ENCODE measurements around the gene PHF3.

Gene PHF3, protein sequence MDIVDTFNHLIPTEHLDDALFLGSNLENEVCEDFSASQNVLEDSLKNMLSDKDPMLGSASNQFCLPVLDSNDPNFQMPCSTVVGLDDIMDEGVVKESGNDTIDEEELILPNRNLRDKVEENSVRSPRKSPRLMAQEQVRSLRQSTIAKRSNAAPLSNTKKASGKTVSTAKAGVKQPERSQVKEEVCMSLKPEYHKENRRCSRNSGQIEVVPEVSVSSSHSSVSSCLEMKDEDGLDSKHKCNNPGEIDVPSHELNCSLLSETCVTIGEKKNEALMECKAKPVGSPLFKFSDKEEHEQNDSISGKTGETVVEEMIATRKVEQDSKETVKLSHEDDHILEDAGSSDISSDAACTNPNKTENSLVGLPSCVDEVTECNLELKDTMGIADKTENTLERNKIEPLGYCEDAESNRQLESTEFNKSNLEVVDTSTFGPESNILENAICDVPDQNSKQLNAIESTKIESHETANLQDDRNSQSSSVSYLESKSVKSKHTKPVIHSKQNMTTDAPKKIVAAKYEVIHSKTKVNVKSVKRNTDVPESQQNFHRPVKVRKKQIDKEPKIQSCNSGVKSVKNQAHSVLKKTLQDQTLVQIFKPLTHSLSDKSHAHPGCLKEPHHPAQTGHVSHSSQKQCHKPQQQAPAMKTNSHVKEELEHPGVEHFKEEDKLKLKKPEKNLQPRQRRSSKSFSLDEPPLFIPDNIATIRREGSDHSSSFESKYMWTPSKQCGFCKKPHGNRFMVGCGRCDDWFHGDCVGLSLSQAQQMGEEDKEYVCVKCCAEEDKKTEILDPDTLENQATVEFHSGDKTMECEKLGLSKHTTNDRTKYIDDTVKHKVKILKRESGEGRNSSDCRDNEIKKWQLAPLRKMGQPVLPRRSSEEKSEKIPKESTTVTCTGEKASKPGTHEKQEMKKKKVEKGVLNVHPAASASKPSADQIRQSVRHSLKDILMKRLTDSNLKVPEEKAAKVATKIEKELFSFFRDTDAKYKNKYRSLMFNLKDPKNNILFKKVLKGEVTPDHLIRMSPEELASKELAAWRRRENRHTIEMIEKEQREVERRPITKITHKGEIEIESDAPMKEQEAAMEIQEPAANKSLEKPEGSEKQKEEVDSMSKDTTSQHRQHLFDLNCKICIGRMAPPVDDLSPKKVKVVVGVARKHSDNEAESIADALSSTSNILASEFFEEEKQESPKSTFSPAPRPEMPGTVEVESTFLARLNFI (N-terminal part only)

DNA sequence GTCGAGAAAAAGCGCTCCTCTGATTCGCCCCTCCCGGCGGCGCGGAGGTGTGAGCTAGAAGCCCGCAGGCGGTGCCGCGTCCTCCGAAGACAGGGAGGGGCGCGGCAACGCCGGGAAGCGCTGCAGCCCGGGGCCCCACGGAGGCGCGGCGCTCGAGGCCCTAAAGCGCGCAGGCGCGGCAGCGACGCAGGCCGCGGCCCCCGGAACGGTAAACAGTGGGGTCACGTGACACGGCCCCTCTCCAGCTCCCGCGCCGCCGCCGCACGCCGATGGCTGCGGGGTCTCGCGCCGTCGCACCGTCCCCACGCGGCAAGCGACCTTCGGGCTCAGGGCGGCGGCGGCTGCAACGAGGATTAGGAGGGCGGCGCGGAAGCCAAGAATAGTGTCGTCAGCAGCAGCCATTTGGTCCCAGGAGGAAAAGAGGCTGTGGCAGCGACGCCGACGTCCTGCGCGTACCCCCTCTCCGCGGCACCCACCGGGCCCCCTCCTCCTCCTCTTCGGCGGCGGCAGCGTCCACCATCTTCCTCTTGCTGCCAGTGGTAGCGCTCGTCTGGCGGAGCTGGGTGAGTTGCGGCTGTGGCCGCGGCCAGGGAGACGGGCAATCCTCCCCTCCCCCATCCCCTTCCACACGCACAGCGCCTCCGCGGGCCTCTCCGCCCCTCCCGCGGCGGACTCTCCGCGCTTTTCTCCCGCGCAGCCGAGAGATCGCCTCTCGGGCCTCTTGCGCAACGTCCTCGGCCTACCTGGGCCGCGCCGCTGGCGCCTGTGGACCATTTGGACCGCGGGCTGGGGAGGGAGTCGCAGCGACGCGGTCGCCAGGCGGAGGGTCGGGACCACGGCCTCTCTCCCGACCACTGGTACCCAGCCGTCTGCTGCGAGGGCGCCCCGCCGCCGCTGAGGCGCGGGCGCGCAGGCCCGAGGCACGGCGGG lies at the start of gene PHF3:
Gene PHF3, plus strand, starts transcription at position 215 of the 930 bp plus-strand sequence. CDS start 10,750 bp downstream, outside the sequence.
- H3K27me3 ChIP-seq (ENCODE audit: insufficient read depth, low read length): peaks cover 43% of the 10 kb centered on the region; the same call in 1 of the 2 replicates
- H3K4me3 ChIP-seq (ENCODE audit: low read length): peak within 1 kb of the TSS; percentile 89
- no peaks in the 10 kb centered on the region for H3K36me3 ChIP-seq (ENCODE audit: insufficient read depth, low read depth, low read length)
- no peaks in the 10 kb centered on the region for H3K9me3 ChIP-seq (ENCODE audit: insufficient read depth, low read depth, low read length)
- H3K4me1 ChIP-seq (ENCODE audit: insufficient read depth, low read length): peaks cover 17% of the 10 kb centered on the region; the same call in 1 of the 2 replicates
- peak within 1 kb of the TSS; percentile 92 for H3K9ac ChIP-seq (ENCODE audit: low read depth, low read length)
- H3K27ac ChIP-seq (ENCODE audit: low read length): peak within 1 kb of the TSS; percentile 37

DNA sequence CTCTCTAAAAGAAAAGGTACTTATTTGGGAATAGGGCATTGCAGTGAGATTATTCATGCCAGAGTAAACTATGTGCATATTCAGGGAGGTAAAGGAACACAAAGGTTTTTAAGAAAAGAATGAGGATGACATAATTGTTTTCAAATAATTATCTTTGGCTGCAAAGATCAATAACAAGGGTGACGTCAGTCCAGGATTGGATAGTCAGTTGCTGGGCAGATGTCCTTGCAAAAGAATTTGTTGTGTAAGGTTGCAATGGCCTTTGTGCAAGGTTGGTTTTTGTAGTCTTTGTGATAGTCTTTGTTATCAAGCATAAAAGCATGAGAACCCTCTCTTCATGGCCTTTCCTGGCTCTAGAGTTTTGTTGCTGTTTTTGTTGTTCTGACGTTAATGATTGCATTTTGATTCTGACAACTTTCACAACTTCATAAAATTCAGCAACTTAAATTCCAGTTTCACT lies 45.6 kb upstream of the PHF3 start:
- H3K4me3 ChIP-seq (ENCODE audit: low read length): no peak overlapping the region
- H3K27me3 ChIP-seq (ENCODE audit: insufficient read depth, low read length): no peaks in the 10 kb centered on the region
- H3K4me1 ChIP-seq (ENCODE audit: insufficient read depth, low read length): peaks cover 11% of the 10 kb centered on the region
- H3K9ac ChIP-seq (ENCODE audit: low read depth, low read length): peak overlapping the region; percentile 1; the same call in 1 of the 2 replicates
- no peaks in the 10 kb centered on the region for H3K9me3 ChIP-seq (ENCODE audit: insufficient read depth, low read depth, low read length)
- no peaks in the 10 kb centered on the region for H3K36me3 ChIP-seq (ENCODE audit: insufficient read depth, low read depth, low read length)
- H3K27ac ChIP-seq (ENCODE audit: low read length): no peak overlapping the region

DNA sequence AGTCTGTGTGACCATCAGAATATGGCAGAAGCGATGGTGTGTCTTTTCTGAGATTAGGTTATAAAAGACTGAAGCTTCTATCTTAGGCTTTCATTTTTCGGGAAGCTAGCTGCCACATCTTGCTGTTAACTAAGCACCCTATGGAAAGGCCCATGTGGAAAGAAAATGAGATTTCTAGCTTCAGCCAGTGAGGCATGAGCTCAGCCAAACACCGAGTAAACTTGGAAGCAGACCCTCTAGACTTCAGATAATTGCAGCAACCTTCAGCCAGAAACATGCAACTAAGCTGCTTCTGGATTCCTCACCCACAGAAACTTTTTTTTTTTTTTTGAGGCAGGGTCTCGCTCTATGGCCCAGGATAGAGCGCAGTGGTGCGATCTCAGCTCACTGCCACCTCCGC lies 42.7 kb upstream of the PHF3 start:
- Histone ChIP-seq H3K27ac (ENCODE audit: low read length) (no peak overlapping the region), H3K9me3 (ENCODE audit: insufficient read depth, low read depth, low read length) (no peaks in the 10 kb centered on the region), H3K27me3 (ENCODE audit: insufficient read depth, low read length) (no peaks in the 10 kb centered on the region), H3K36me3 (ENCODE audit: insufficient read depth, low read depth, low read length) (no peaks in the 10 kb centered on the region), H3K9ac (ENCODE audit: low read depth, low read length) (no peak overlapping the region), H3K4me3 (ENCODE audit: low read length) (no peak overlapping the region), H3K4me1 (ENCODE audit: insufficient read depth, low read length) (peaks cover 15% of the 10 kb centered on the region)

DNA sequence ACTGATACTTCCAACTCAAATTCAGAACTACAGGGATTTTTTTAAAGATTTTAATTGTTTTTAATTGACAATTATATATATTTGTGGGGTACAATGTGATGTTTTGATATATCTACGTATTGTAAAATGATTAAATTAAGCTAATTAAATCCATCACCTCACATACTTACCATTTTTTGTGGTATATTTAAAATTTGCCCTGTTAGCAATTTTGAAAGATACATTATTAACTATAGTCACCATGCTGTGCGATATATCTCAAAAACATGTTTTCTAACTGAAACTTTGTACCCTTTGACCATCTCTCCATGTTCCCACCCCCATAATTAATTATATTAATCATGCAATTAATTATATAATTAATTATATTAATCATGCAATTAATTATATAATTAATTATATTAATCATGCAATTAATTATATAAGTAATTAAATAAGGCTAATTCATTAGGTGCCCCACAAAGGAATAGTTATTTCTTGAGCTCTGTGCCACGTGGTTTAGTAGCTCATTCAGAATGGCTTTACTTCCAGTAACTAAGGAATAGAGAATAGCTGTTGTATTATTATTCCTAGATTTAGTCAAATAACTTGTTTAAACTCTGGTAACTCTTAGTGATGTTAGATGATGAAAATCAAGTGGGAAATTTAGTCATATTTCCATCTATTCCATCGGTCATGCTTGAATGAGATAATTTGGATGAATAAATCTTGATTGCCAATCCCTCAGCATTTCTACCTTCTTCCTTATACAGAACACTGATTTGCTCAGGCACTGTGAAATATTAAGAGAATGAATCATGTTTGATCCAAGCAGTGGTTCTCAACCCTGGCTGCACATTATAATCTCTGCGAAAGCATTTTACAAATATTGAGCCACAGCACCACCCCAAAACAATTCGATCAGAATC lies 38.2 kb upstream of the PHF3 start:
- H3K9me3 ChIP-seq (ENCODE audit: insufficient read depth, low read depth, low read length): no peaks in the 10 kb centered on the region
- no peak overlapping the region for H3K27ac ChIP-seq (ENCODE audit: low read length)
- no peaks in the 10 kb centered on the region for H3K36me3 ChIP-seq (ENCODE audit: insufficient read depth, low read depth, low read length)
- H3K9ac ChIP-seq (ENCODE audit: low read depth, low read length): peak overlapping the region; percentile 89; the same call in 1 of the 2 replicates
- peaks cover 4% of the 10 kb centered on the region; the same call in 1 of the 2 replicates for H3K4me1 ChIP-seq (ENCODE audit: insufficient read depth, low read length)
- peak overlapping the region; percentile 90 for H3K4me3 ChIP-seq (ENCODE audit: low read length)
- no peaks in the 10 kb centered on the region for H3K27me3 ChIP-seq (ENCODE audit: insufficient read depth, low read length)

DNA sequence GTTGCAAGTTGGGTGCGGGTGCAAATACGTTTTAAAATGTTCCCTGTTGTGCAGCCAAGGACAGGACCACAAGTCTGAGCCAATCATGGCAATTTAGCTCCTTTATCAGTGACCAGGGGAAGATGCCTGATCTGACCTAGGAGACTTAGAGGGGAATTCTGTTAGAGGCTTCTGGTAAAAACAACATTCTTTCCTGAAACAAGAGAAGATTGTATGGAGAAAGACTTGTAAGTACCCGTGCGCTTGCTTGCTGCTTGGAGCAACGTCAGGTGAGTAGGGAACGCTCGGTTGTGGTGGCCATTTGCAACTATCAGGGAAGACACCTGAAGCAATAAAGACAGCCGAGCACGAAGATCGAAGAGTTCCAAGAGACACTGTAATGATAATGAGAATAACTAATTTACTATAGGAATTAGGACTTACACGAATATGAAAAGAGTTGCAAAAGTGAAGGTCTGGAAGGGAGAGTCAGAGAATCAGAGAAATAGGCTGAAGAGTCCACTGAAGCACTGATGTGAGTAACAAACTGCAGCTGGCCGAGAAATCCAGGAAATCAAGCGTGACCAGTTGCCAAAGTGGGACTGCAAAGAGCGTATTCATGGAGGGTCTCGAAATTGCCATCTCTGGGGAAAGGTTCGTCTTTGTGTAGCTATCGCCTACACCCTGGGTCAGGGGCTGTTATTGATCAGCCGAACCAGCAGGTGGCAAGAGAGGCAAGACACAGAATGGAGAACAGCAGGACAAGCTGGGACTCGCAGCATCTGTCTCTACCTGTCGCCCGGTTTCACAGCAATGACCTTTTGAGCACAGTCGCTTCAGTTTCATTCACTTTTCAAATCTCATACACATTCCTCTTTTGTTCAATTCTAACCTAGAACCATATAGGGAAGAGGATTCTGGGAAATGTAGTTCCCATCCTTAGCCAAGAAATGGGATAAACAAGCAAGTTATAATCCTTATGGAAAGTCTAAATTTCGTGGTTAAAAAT lies 37.3 kb upstream of the PHF3 start:
- Histone ChIP-seq H3K9ac (ENCODE audit: low read depth, low read length) (peak overlapping the region; percentile 89), H3K4me1 (ENCODE audit: insufficient read depth, low read length) (peaks cover 4% of the 10 kb centered on the region; the same call in 1 of the 2 replicates), H3K9me3 (ENCODE audit: insufficient read depth, low read depth, low read length) (no peaks in the 10 kb centered on the region), H3K36me3 (ENCODE audit: insufficient read depth, low read depth, low read length) (no peaks in the 10 kb centered on the region), H3K4me3 (ENCODE audit: low read length) (peak overlapping the region; percentile 90), H3K27me3 (ENCODE audit: insufficient read depth, low read length) (no peaks in the 10 kb centered on the region), H3K27ac (ENCODE audit: low read length) (peak overlapping the region; percentile 57)

DNA sequence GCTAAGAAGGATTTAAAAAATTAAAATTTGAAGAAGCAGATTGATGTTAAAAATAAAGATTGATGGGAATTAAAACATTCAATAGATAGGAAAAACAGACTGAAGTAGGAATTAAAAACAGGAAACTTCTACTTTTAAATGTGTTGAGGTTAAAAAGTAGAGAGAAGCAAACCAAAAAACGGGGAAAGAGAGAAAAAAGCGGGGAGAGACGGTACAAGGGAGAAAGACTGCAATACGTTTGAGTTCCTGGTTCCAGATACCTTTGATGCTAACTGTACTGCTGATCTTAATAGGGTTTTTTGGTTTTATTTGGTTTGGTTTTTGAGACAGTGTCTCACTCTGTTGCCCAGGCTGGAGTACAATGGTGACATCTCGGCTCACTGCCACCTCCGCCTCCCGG lies 36.4 kb upstream of the PHF3 start:
- Histone ChIP-seq H3K36me3 (ENCODE audit: insufficient read depth, low read depth, low read length) (no peaks in the 10 kb centered on the region), H3K9ac (ENCODE audit: low read depth, low read length) (no peak overlapping the region; the same call in 1 of the 2 replicates), H3K27me3 (ENCODE audit: insufficient read depth, low read length) (no peaks in the 10 kb centered on the region), H3K9me3 (ENCODE audit: insufficient read depth, low read depth, low read length) (no peaks in the 10 kb centered on the region), H3K4me3 (ENCODE audit: low read length) (peak overlapping the region; percentile 90), H3K4me1 (ENCODE audit: insufficient read depth, low read length) (peaks cover 4% of the 10 kb centered on the region; the same call in 1 of the 2 replicates), H3K27ac (ENCODE audit: low read length) (no peak overlapping the region)

DNA sequence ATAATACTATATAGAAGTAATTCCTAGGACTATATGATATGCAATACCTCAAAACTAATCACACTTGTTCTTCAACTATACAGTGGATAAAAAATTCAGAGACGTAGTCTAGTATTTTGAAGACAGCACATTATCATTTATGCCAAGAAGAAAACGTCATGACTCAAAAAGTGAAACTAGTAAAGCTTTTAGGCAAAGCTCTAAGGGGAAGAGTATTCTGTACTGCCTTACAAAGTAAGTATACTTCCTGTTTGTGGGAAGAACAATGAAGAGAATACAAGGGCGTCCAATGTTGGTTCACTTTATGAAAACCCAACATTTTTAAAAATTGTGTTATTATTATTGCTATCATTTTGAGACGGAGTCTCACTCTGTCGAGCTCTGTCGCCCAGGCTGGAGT lies 35.5 kb upstream of the PHF3 start:
- Histone ChIP-seq H3K4me3 (ENCODE audit: low read length) (no peak overlapping the region), H3K4me1 (ENCODE audit: insufficient read depth, low read length) (peaks cover 4% of the 10 kb centered on the region; the same call in 1 of the 2 replicates), H3K36me3 (ENCODE audit: insufficient read depth, low read depth, low read length) (no peaks in the 10 kb centered on the region), H3K9ac (ENCODE audit: low read depth, low read length) (no peak overlapping the region), H3K9me3 (ENCODE audit: insufficient read depth, low read depth, low read length) (no peaks in the 10 kb centered on the region), H3K27me3 (ENCODE audit: insufficient read depth, low read length) (no peaks in the 10 kb centered on the region), H3K27ac (ENCODE audit: low read length) (no peak overlapping the region)

DNA sequence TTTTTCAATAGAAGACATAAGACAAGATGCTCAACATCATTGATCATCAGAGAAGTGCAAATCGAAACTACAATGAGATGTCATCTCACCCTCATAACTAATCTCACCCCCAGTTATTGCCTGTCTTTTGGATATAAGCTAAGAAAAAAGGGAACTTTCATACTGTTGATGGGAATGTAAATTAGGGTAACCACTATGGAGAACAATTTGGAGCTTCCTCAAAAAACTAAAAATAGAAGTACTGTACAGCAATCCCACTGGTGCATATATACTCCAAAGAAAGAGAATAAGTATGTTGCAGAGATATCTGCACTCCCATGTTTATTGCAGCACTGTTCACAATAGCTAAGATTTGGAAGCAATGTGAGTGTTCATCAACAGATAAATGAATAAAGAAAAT lies 26.4 kb upstream of the PHF3 start:
- Histone ChIP-seq H3K27me3 (ENCODE audit: insufficient read depth, low read length) (no peaks in the 10 kb centered on the region; the same call in 1 of the 2 replicates), H3K4me1 (ENCODE audit: insufficient read depth, low read length) (no peaks in the 10 kb centered on the region), H3K27ac (ENCODE audit: low read length) (no peak overlapping the region), H3K9ac (ENCODE audit: low read depth, low read length) (no peak overlapping the region), H3K9me3 (ENCODE audit: insufficient read depth, low read depth, low read length) (no peaks in the 10 kb centered on the region), H3K36me3 (ENCODE audit: insufficient read depth, low read depth, low read length) (no peaks in the 10 kb centered on the region), H3K4me3 (ENCODE audit: low read length) (no peak overlapping the region)

DNA sequence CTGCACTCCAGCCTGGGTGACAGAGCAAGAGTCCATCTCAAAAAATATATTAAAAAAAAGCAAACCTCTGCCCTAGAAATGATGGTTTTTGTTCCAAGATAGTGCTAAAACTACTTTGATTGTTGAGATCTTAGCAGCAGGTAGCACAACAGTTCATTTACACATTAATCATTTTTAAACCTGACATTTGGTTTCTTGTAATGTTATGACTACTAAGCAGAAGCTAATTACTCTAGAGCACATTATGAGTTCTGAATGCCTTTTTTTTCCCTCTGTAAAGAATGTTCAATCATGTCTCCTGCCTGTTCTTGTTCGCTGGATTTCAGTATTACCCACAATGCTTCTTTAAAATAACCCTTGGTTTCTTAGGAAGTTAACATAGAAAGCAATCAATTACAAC lies 24.7 kb upstream of the PHF3 start:
- no peak overlapping the region for H3K4me3 ChIP-seq (ENCODE audit: low read length)
- no peaks in the 10 kb centered on the region; the same call in 1 of the 2 replicates for H3K27me3 ChIP-seq (ENCODE audit: insufficient read depth, low read length)
- no peaks in the 10 kb centered on the region for H3K4me1 ChIP-seq (ENCODE audit: insufficient read depth, low read length)
- H3K36me3 ChIP-seq (ENCODE audit: insufficient read depth, low read depth, low read length): no peaks in the 10 kb centered on the region
- H3K9me3 ChIP-seq (ENCODE audit: insufficient read depth, low read depth, low read length): no peaks in the 10 kb centered on the region
- no peak overlapping the region for H3K27ac ChIP-seq (ENCODE audit: low read length)
- no peak overlapping the region for H3K9ac ChIP-seq (ENCODE audit: low read depth, low read length)

Measured in iPS-20b (cell line).